Transverse colon (tissue), 4 donors: ENCODE results near the gene SLC6A1. TPM values are rescaled to one million over a fixed set of nuclear protein-coding genes. Genes with fewer than 3 reads are reported as not detected.
"Not testable (repeated sequence)": the region's sequence is repeated elsewhere in the genome, so short reads cannot be mapped to it uniquely, and the experiment has no call there.

ENCODE experiments used
- DNase-seq: peaks from one replicate; pipeline ENCODE4 v3.0.0-alpha.2; 2019
- H3K27ac ChIP-seq, 4 donors: fragments of 200-600 bp; sonication (generic); 2 replicates each; pipeline ENCODE4 v1.5.1; 2016 to 2018; ENCODE audit warnings: inconsistent platforms in 4 of 4
- H3K27me3 ChIP-seq: fragments of 200-600 bp; sonication (generic); 2 replicates; pipeline ENCODE4 v1.5.1; 2017; ENCODE audit warnings: inconsistent platforms
- H3K36me3 ChIP-seq, 4 donors: fragments of 200-600 bp; sonication (generic); 2 replicates each; pipeline ENCODE4 v1.5.1; 2017 to 2019; ENCODE audit warnings: inconsistent platforms in 4 of 4
- H3K4me1 ChIP-seq, 4 donors: fragments of 200-600 bp; sonication (generic); 2 replicates each; pipeline ENCODE4 v1.5.1; 2017 to 2020; ENCODE audit warnings: inconsistent platforms in 4 of 4
- H3K4me3 ChIP-seq, 4 donors: fragments of 200-600 bp; sonication (generic); 1 replicate in 1 of 4; 2 replicates in 3 of 4; pipeline versions ENCODE4 v1.5.1 to v1.6.1; 2017 to 2019; ENCODE audit warnings: inconsistent platforms in 4 of 4
- H3K9me3 ChIP-seq, 2 donors: fragments of 200-600 bp; sonication (generic); 2 replicates each; pipeline ENCODE4 v1.5.1; 2017 to 2019; ENCODE audit warnings: inconsistent platforms in 2 of 2
- EP300 ChIP-seq: sonication (generic); formaldehyde crosslinking; IDR thresholded peaks from one replicate; pipeline ENCODE4 v1.6.1; 2017; ENCODE audit warnings: antibody characterized with exemption, low read depth
- POLR2A ChIP-seq: fragments of 450-650 bp; IDR thresholded peaks from one replicate; pipeline ENCODE4 v1.6.1; 2016; ENCODE audit warnings: antibody characterized with exemption, mild to moderate bottlenecking, moderate library complexity
- POLR2AphosphoS5 ChIP-seq, 3 donors: sonication (generic); formaldehyde crosslinking; IDR thresholded peaks; one replicate each; pipeline ENCODE4 v1.6.1; 2016; ENCODE audit warnings: antibody characterized with exemption in 3 of 3
- WGBS, 2 donors: methylation state at CpG; one replicate each; pipeline ENCODE4 v1.1.5; 2018; ENCODE audit warnings: low coverage in 1 of 2; 5-methylcytosine and 5-hydroxymethylcytosine counted together
- in situ Hi-C, 4 donors: fragments of 200-750 bp; cut with MboI; loops; one replicate each; pipeline versions ENCODE4 v1.15.0 to v1.15.1; 2017; ENCODE audit warnings: low sequenced_read_pairs in 3 of 4, low pct_ligation_motif_present in 1 of 4, low pct_unique_long_range_greater_than_20kb in 1 of 4
- intact Hi-C: fragments of 100-400 bp; cut with DNase I; formaldehyde crosslinking; loops from one replicate; pipeline ENCODE4 v1.15.1; 2023; ENCODE audit warnings: low total_unique reads
- total RNA-seq, 4 donors: library from RNA; depleted of rRNA; stranded (reverse); fragments of >200 nt; gene quantifications; one replicate each; pipeline ENCODE4 v1.1.0, GENCODE V29; 2016
- TF ChIP-seq, protein P1 (sequence below), 5 experiments: fragments of 200-600 bp in 3 of 5; fragments of 450-650 bp in 2 of 5; sonication (generic) in 3 of 5; IDR thresholded peaks; 1 replicate in 2 of 5; 2 replicates in 3 of 5; pipeline ENCODE4 v1.5.1; 2016 to 2017; ENCODE audit warnings: antibody characterized with exemption in 5 of 5, inconsistent platforms in 3 of 5, mild to moderate bottlenecking in 2 of 5, moderate library complexity in 1 of 5

The SLC6A1 gene
- total RNA-seq, 4 donors from 2014 or later = 0.20 to 0.55 (median 0.48) TPM; not detected in 1

DNA sequence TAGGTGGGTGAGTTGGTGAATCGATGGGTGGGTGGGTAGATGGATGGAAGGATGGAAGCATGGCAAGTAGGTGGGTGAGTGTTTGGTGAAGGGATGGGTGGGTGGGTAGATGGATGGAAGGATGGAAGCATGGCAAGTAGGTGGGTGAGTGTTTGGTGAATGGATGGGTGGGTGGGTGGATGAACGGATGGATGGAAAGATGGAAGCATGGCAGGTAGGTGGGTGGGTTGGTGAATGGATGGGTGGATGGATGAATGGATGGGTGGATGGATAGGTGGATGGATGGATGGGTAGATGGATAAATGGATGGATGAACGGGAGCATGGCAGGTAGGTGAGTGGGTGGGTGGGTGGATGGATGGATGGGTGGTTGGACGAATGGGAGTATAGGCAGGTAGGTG is 65.1 kb downstream of the SLC6A1 start:
- H3K27ac ChIP-seq = no peak overlapping the region
- in situ Hi-C loops (loop anchor here (10.0 to 25.0 kb wide), 3 partner anchors 113 to 295 kb away; no protein-coding TSS in a partner anchor), intact Hi-C loops (loop anchor here (5.0 kb wide), 2 partner anchors 110 to 280 kb away; no protein-coding TSS in a partner anchor)
- peaks cover 18% of the 10 kb centered on the region for H3K27me3 ChIP-seq
- WGBS, 2 donors = 83 to 87% methylated on average over 4 of the region's 4 CpGs
- H3K9me3 ChIP-seq = no peaks in the 10 kb centered on the region
- DNase-seq = no peak
- H3K36me3 ChIP-seq = no peaks in the 10 kb centered on the region
- H3K4me3 ChIP-seq = no peak overlapping the region
- H3K4me1 ChIP-seq = peaks cover 3 to 10% (median 6%) of the 10 kb centered on the region in 4 donors
- TF ChIP-seq, protein P1, sequence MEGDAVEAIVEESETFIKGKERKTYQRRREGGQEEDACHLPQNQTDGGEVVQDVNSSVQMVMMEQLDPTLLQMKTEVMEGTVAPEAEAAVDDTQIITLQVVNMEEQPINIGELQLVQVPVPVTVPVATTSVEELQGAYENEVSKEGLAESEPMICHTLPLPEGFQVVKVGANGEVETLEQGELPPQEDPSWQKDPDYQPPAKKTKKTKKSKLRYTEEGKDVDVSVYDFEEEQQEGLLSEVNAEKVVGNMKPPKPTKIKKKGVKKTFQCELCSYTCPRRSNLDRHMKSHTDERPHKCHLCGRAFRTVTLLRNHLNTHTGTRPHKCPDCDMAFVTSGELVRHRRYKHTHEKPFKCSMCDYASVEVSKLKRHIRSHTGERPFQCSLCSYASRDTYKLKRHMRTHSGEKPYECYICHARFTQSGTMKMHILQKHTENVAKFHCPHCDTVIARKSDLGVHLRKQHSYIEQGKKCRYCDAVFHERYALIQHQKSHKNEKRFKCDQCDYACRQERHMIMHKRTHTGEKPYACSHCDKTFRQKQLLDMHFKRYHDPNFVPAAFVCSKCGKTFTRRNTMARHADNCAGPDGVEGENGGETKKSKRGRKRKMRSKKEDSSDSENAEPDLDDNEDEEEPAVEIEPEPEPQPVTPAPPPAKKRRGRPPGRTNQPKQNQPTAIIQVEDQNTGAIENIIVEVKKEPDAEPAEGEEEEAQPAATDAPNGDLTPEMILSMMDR (IDR thresholded peaks at IDR 0.05) = no peak
- TF ChIP-seq EP300 = no peak
- TF ChIP-seq POLR2AphosphoS5 (IDR thresholded peaks at IDR 0.05) = no peak
- TF ChIP-seq POLR2A = no peak

DNA sequence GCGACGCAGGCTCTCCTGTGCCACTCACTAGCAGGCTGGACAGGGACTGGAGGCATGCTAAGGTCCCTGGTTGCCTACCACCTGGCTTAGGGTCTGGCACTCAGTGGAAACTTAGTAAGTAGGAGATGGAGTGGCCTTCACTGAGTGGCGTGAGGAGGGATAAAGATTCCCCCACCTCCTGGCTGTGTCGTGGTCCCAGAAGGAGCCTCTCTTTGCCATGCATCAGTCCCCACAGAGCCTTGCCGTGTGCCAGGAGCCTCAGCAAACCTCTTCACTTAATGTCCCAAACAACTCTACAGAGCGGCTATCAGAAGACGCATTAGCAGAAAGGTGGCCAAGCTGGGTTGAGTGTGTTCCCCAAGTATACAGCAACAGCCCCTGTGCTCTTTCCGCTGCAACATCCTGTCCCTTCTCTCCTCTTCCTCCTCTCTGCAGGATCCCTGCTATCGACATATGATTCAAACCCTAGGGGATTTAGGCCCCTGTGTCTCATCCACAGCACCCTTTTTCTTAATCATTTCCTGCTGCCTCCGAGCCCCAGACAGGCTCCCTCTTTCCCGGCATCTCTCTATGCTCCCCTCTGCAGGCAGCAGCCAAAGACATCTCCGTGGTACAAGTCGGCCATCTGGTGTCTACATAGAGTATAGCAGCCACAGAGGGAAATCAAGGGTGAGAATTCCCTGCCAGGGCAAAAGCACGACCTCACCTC is 66.7 kb downstream of the SLC6A1 start:
- in situ Hi-C loops (loop anchor here (10.0 to 25.0 kb wide), 3 partner anchors 114 to 297 kb away; no protein-coding TSS in a partner anchor), intact Hi-C loops (loop anchor here (5.0 kb wide), 2 partner anchors 112 to 278 kb away; no protein-coding TSS in a partner anchor)
- no peaks in the 10 kb centered on the region for H3K9me3 ChIP-seq
- DNase-seq = peak; percentile 34
- peaks cover 3 to 10% (median 6%) of the 10 kb centered on the region in 4 donors for H3K4me1 ChIP-seq
- H3K27ac ChIP-seq = no peak overlapping the region
- H3K4me3 ChIP-seq = no peak overlapping the region
- TF ChIP-seq, protein P1 (IDR thresholded peaks at IDR 0.05) = peak; percentile 66 to 72 (median 72)
- no peak for TF ChIP-seq POLR2AphosphoS5 (IDR thresholded peaks at IDR 0.05)
- no peak for TF ChIP-seq POLR2A
- TF ChIP-seq EP300 = no peak
- peaks cover 18% of the 10 kb centered on the region for H3K27me3 ChIP-seq
- no peaks in the 10 kb centered on the region for H3K36me3 ChIP-seq
- WGBS, 2 donors = 13 to 36% methylated on average over 4 to 14 of the region's 14 CpGs

DNA sequence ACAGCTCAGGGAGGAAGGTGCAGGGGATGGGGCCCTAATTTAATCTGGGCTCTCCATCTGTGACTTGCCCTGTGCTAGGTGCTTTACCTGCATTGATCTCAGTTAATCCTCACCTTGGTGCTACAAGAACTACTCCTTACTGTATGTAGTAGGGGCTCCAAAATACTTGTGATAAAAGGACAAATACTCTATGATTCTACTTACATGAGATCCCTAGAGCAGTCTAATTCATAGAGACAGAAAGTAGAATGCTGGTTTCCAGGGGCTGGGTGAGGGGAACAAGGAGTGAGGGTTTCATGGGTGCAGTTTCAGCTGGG is 67.2 kb downstream of the SLC6A1 start:
- in situ Hi-C loops = loop anchor here (10.0 to 25.0 kb wide), 4 partner anchors 115 to 297 kb away; no protein-coding TSS in a partner anchor
- no peak for DNase-seq
- Histone ChIP-seq H3K9me3 (no peaks in the 10 kb centered on the region), H3K4me1 (peaks cover 3 to 10% (median 6%) of the 10 kb centered on the region in 4 donors), H3K27ac (no peak overlapping the region), H3K36me3 (no peaks in the 10 kb centered on the region), H3K27me3 (peaks cover 18% of the 10 kb centered on the region), H3K4me3 (no peak overlapping the region)
- intact Hi-C loops = loop anchor here (5.0 kb wide), 2 partner anchors 112 to 278 kb away; no protein-coding TSS in a partner anchor
- TF ChIP-seq, protein P1 (IDR thresholded peaks at IDR 0.05) = no peak
- TF ChIP-seq POLR2AphosphoS5 (IDR thresholded peaks at IDR 0.05) (no peak), POLR2A (no peak), EP300 (no peak)

DNA sequence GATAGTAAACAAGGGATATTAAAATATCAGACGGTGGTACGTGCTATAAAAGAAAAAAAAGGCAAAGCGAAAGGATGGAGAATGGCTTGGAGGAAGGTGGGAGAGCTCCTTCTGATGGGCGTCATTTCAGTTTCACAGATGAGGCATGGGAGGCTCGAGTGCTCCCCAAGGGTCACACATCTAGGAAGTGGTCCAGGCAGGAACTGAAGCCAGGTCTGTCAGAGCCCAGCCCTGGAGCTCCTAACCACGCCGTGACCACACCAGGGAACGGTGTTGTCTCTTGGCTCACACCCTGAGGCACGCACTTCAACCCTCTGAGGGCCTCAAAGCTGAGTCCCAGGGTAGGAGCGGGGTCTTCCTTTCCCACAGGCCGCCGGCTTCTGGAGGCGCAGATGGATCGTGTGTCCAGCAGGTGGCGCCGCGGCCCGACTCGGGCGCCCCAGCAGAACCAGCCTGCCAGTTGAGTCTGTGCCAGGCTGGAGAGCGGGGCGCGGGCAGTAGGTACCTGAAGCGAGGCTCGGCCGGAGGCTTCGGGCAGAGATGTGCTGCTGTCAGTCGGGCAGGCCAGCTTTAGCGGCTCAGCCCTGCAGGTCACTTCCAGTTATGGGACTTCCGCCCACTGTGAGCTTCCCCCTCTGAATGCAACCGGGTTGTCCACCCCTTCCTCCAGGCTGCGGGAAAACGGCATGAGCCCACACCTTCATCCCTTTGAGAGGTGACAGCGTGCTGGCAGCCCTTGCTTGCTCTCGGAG is 68.1 kb downstream of the SLC6A1 start:
- Histone ChIP-seq H3K4me1 (peaks cover 3 to 10% (median 6%) of the 10 kb centered on the region in 4 donors), H3K36me3 (no peaks in the 10 kb centered on the region), H3K4me3 (no peak overlapping the region), H3K27me3 (peaks cover 18% of the 10 kb centered on the region), H3K27ac (no peak overlapping the region), H3K9me3 (no peaks in the 10 kb centered on the region)
- TF ChIP-seq EP300 = no peak
- TF ChIP-seq, protein P1 (IDR thresholded peaks at IDR 0.05) = peak; percentile 83 to 90 (median 88)
- in situ Hi-C loops = loop anchor here (10.0 to 25.0 kb wide), 3 partner anchors 274 to 298 kb away; no protein-coding TSS in a partner anchor
- peak; percentile 63 for DNase-seq
- intact Hi-C loops = no loop called here
- WGBS, 2 donors = 17% methylated on average over 34 of the region's 35 CpGs; no CpG with 5 or more reads in 1 of the 2 donors

DNA sequence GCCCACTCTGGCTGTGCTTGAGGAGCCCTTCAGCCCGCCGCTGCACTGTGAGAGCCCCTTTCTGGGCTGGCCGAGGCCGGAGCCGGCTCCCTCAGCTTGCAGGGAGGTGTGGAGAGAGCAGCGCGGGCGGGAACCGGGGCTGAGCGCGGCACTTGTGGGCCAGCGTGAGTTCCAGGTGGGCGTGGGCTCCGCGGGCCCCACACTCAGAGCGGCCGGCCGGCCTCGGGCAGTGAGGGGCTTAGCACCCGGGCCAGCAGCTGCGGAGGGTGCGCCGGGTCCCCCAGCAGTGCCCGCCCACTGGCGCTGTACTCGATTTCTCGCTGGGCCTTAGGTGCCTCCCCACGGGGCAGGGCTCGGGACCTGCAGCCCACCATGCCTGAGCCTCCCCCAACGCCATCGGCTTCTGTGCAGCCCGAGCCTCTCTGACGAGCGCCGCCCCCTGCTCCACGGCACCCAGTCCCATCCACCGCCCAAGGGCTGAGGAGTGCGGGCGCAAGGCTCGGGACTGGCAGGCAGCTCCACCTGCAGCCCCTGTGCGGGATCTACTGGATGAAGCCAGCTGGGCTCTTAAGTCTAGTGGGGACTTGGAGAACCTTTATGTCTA is 68.8 kb downstream of the SLC6A1 start:
- H3K36me3 ChIP-seq, intact Hi-C loops, H3K9me3 ChIP-seq, H3K27ac ChIP-seq, DNase-seq, H3K4me3 ChIP-seq: not testable (repeated sequence)
- peaks cover 3 to 10% (median 6%) of the 10 kb centered on the region in 4 donors for H3K4me1 ChIP-seq
- peaks cover 18% of the 10 kb centered on the region for H3K27me3 ChIP-seq
- in situ Hi-C loops = loop anchor here (10.0 to 25.0 kb wide), 3 partner anchors 273 to 299 kb away; no protein-coding TSS in a partner anchor
- 95% methylated on average over 41 of the region's 41 CpGs; no CpG with 5 or more reads in 1 of the 2 donors for WGBS, 2 donors
